NT2/D1 (cell line): ENCODE results near the gene SLC48A1.

ENCODE experiments used
- SUZ12 ChIP-seq: IDR thresholded peaks from 2 replicates; pipeline ENCODE4 v1.6.1; 2011; ENCODE audit not compliant: insufficient read length, insufficient read depth; ENCODE audit errors: extremely low read depth
- YY1 ChIP-seq: IDR thresholded peaks from 2 replicates; pipeline ENCODE4 v1.6.1; 2011; ENCODE audit not compliant: insufficient read length, insufficient read depth
- ZNF274 ChIP-seq: IDR thresholded peaks from 2 replicates; pipeline ENCODE4 v1.6.1; 2011; ENCODE audit warnings: mild to moderate bottlenecking, low read depth, low read length

DNA sequence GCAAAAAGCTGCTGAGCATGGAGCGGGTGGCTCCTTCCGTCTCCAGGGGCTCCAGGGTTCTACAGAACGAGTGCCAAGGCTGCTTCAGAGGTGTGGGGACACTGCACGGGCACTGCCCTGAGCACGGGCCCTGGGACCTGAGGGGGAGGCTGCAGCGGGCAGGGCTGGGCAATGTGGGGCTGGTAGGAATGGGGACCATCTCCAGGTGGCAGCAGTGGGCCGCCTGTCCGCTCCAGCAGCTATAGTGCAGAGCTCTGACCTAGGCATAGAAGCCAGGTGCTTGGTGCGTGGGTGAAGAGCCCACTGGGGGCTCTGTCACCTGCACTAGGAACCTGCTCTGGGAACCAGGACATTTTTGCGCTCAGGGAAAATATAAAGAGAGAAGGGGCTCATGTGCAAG lies 24.4 kb downstream of the SLC48A1 start:
- TF ChIP-seq ZNF274 (no peak), SUZ12 (no peak), YY1 (no peak)
